Common myeloid progenitor, CD34-positive (primary cell): ENCODE results near the gene NLRP1.

Experiments
- CTCF ChIA-PET: fragments of 350-600 bp; sonication (Branson Sonifier 250); formaldehyde crosslinking; loops from one replicate; lab custom pipeline; 2021; ENCODE audit warnings: antibody characterized with exemption; lab: Charles Lee
- POLR2A ChIA-PET: fragments of 350-600 bp; sonication (Branson Sonifier 250); formaldehyde crosslinking; loops from one replicate; lab custom pipeline; 2021; ENCODE audit warnings: antibody characterized with exemption; lab: Charles Lee
- DNase-seq, 3 donors: peaks; one replicate each; pipeline versions ENCODE4 v3.0.0 to v3.0.0-alpha.2; 2013
- H3K27ac ChIP-seq, 2 experiments: 1 replicate in 1 of 2; 2 replicates in 1 of 2; pipeline ENCODE4 v1.7.0; 2013; ENCODE audit warnings: inconsistent platforms in 2 of 2, low read length in 2 of 2, mild to moderate bottlenecking in 2 of 2, low read depth in 1 of 2, moderate library complexity in 1 of 2; ENCODE audit not compliant: severe bottlenecking in 2 of 2, insufficient read depth in 1 of 2, poor library complexity in 1 of 2
- H3K27me3 ChIP-seq, 5 experiments: replicated peaks in 2 of 5; 1 replicate in 3 of 5; 2 replicates in 2 of 5; pipeline versions ENCODE4 v1.6.1 to v1.7.0; 2013; ENCODE audit warnings: low read length in 4 of 5, mild to moderate bottlenecking in 2 of 5, moderate library complexity in 2 of 5, inconsistent platforms in 1 of 5; ENCODE audit not compliant: insufficient read depth in 5 of 5, control insufficient read depth in 4 of 5
- H3K36me3 ChIP-seq, 4 experiments: 1 replicate in 2 of 4; 2 replicates in 2 of 4; pipeline versions ENCODE4 v1.6.1 to v1.7.0; 2013; ENCODE audit warnings: low read length in 3 of 4, control low read depth in 1 of 4, mild to moderate bottlenecking in 1 of 4; ENCODE audit not compliant: control insufficient read depth in 4 of 4, insufficient read depth in 4 of 4
- H3K4me1 ChIP-seq, 4 experiments: 1 replicate in 3 of 4; 2 replicates in 1 of 4; pipeline versions ENCODE4 v1.6.1 to v1.7.1; 2013; ENCODE audit warnings: low read length in 3 of 4, mild to moderate bottlenecking in 3 of 4, control low read depth in 1 of 4, inconsistent platforms in 1 of 4, moderate library complexity in 1 of 4; ENCODE audit not compliant: control insufficient read depth in 4 of 4, insufficient read depth in 4 of 4; ENCODE audit errors: control extremely low read depth in 1 of 4
- H3K4me3 ChIP-seq, 7 experiments: 1 replicate in 4 of 7; 2 replicates in 3 of 7; pipeline versions ENCODE4 v1.5.1 to v1.7.0; 2013; ENCODE audit warnings: mild to moderate bottlenecking in 7 of 7, low read length in 6 of 7, moderate library complexity in 6 of 7, inconsistent platforms in 2 of 7, low read depth in 2 of 7, control low read depth in 1 of 7; ENCODE audit not compliant: insufficient read depth in 4 of 7, control insufficient read depth in 1 of 7; ENCODE audit errors: extremely low read depth in 1 of 7
- H3K9me3 ChIP-seq, 5 experiments: 1 replicate in 4 of 5; 2 replicates in 1 of 5; pipeline versions ENCODE4 v1.6.1 to v1.7.1; 2013; ENCODE audit warnings: low read length in 4 of 5, mild to moderate bottlenecking in 2 of 5, inconsistent platforms in 1 of 5, low read depth in 1 of 5, moderate library complexity in 1 of 5; ENCODE audit not compliant: control insufficient read depth in 4 of 5, insufficient read depth in 2 of 5; ENCODE audit errors: control extremely low read depth in 1 of 5
- WGBS: methylation state at CpG from one replicate; pipeline ENCODE4 v1.1.5; 2013; ENCODE audit not compliant: insufficient coverage; 5-methylcytosine and 5-hydroxymethylcytosine counted together

NLRP1 gene

DNA sequence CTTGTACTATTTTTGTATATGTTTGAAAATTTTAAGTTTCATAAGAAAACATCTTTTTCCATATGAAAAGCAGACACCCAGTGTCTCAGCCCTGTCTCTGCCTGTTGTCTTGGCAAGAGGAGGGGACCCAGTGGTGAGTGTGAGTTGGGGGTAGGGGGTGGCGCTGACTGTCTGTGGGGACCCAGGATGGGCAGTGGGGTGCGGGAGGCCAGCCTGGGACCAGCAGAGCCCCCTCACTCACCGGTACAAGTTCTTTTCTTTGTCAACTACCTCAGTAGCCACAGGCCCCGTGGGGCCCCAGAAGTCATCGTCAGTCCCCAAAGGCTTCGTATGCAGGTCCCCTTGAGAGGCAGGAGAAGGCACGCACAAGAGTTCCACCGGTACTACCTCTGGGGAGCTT, 51.7 kb downstream of the NLRP1 start:
- CTCF ChIA-PET: interaction anchor here (0.7 kb wide), 1 partner anchor 34 kb away, joined by 3 read pairs; no protein-coding TSS in a partner anchor
- Histone ChIP-seq H3K4me3 (no peak overlapping the region), H3K36me3 (peaks cover 2 to 60% (median 14%) of the 10 kb centered on the region in 4 experiments), H3K27ac (no peak overlapping the region), H3K9me3 (no peaks in the 10 kb centered on the region), H3K27me3 (no peaks in the 10 kb centered on the region), H3K4me1 (peaks cover 0 to 5% (median 3%) of the 10 kb centered on the region in 4 experiments)
- DNase-seq: no peak
- POLR2A ChIA-PET: no interaction called here
- 93% methylated on average over 6 of the region's 8 CpGs for WGBS

DNA sequence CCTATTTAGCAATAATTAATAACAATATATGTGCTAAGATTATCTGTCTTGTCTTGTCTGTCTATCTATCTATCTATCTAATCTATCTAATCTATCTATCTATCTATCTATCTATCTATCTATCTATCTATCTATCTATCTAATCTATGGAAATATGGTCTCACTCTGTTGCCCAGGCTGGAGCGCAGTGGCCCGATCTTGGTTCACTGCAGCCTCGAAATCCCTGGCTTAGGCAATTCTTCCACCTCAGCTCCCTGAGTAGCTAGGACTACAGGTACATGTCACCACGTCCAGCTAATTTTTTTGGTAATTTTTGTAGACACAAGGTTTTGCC, 53.3 kb downstream of the NLRP1 start:
- H3K36me3 ChIP-seq: peaks cover 2 to 49% (median 13%) of the 10 kb centered on the region in 4 experiments
- H3K27ac ChIP-seq: no peak overlapping the region
- no peak for DNase-seq
- H3K27me3 ChIP-seq: no peaks in the 10 kb centered on the region
- H3K4me3 ChIP-seq: no peak overlapping the region
- POLR2A ChIA-PET: no interaction called here
- peaks cover 0 to 20% (median 17%) of the 10 kb centered on the region in 4 experiments for H3K4me1 ChIP-seq
- CTCF ChIA-PET: interaction anchor here (0.9 to 1.2 kb wide), 2 partner anchors 8 to 29 kb away, joined by 3 read pairs; no protein-coding TSS in a partner anchor
- WGBS: 100% methylated on average over 4 of the region's 4 CpGs
- no peaks in the 10 kb centered on the region for H3K9me3 ChIP-seq

- peaks cover 2 to 47% (median 12%) of the 10 kb centered on the region in 4 experiments for H3K36me3 ChIP-seq
Observed at GRCh38 chr17:5530265-5531084, 53.8 kb downstream of the NLRP1 start.

DNA sequence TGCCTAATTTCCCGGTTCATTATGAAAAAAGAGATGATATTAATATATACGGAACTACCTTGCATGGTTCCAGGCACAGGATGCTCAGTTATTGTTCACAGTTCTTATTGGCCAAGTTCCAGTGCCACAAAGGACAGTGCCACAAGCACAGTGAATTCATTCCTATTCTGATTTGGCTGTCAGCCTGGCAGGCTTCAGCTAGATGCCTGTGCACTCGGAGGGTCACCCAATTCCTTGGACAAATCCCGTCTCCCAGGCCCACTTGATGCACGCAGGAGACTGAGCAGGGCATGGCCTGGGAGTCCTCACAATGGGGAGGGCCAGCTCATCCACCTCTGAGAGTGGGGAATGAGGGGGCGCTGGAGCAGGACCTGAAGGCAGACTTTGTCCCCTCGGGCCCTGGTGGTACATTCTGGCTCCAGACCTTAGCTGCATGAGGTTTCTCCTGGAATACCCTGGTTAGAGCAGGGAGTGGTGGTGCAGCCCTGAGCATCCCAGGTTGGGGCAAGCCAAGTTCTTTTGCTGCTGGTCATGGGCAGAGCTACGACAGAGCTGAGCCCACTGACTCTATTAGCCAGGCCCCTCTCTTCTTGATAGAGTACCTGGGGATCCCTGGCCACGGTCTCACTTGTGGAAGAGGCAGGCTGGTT, 56.6 kb downstream of the NLRP1 start:
- WGBS: 98% methylated on average over 6 of the region's 9 CpGs
- no peak for DNase-seq
- peaks cover 0 to 20% (median 17%) of the 10 kb centered on the region in 4 experiments for H3K4me1 ChIP-seq
- POLR2A ChIA-PET: interaction anchor here (0.9 to 1.4 kb wide), 3 partner anchors 11 to 28 kb away, joined by 3 to 4 read pairs (median 3); no protein-coding TSS in a partner anchor
- CTCF ChIA-PET: interaction anchor here (1.1 to 1.6 kb wide), 2 partner anchors 31 to 47 kb away, joined by 3 to 5 read pairs; no protein-coding TSS in a partner anchor
- no peaks in the 10 kb centered on the region for H3K27me3 ChIP-seq
- H3K36me3 ChIP-seq: peaks cover 4 to 47% (median 11%) of the 10 kb centered on the region in 4 experiments
- H3K27ac ChIP-seq: peak overlapping the region in 1 of 2 experiments; percentile 63
- H3K4me3 ChIP-seq: no peak overlapping the region
- H3K9me3 ChIP-seq: no peaks in the 10 kb centered on the region

More at GRCh38 chr17:5530265-5531084, 53.8 kb downstream of the NLRP1 start:
- Histone ChIP-seq H3K4me1 (peaks cover 0 to 20% (median 17%) of the 10 kb centered on the region in 4 experiments), H3K27me3 (no peaks in the 10 kb centered on the region), H3K4me3 (no peak overlapping the region), H3K9me3 (no peaks in the 10 kb centered on the region), H3K27ac (no peak overlapping the region)
- DNase-seq: no peak
- ChIA-PET CTCF (interaction anchor here (0.9 to 1.2 kb wide), 2 partner anchors 9 to 29 kb away, joined by 3 read pairs; no protein-coding TSS in a partner anchor), POLR2A (interaction anchor here (0.6 kb wide), 1 partner anchor 112 kb away, joined by 7 read pairs; no protein-coding TSS in a partner anchor)
- WGBS: 95% methylated on average over 8 of the region's 12 CpGs

DNA sequence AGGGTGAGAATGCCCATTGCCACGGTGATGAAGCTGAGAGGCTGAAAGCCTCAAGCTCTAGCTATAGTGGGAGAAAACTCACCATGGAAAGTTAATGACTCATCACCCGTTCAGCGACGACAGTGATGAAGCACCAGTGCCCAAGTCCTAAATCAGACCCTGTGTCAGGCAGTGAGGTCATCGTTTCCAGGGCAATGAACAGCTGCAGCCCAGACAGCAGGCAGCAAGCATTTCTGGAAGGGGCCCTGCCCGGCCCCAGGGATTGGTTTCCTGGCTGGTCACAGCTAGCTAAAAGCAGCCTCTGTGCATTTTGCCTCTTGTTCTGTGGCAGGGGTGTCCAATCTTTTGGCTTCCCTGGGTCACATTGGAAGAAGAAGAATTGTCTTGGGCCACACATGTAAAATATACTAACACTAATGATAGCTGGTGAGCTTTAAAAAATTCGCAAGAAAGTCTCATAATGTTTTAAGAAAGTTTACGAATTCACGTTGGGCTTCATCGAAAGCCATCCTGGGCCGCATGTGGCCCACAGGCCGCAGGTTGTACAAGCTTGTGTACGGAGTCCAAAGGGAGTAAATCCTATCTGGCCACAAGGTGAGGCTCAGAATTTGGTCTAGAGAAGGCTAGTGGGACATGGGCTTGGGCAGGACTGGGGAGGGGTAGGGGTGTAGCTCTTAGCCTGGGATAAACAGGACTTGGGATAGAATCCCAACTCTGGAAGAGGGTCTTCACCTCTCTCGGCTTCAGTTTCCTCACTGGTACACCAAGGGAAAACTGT, 57.3 kb downstream of the NLRP1 start:
- CTCF ChIA-PET: interaction anchor here (1.0 to 1.6 kb wide), 4 partner anchors 9 to 47 kb away, joined by 3 to 5 read pairs (median 4); no protein-coding TSS in a partner anchor
- peaks cover 0 to 20% (median 17%) of the 10 kb centered on the region in 4 experiments for H3K4me1 ChIP-seq
- H3K4me3 ChIP-seq: peak overlapping the region in 1 of 7 experiments; percentile 2
- H3K27me3 ChIP-seq: no peaks in the 10 kb centered on the region
- H3K9me3 ChIP-seq: no peaks in the 10 kb centered on the region
- H3K36me3 ChIP-seq: peaks cover 5 to 42% (median 13%) of the 10 kb centered on the region in 4 experiments
- DNase-seq: peak; percentile 87 to 95 (median 95)
- POLR2A ChIA-PET: interaction anchor here (0.7 to 1.4 kb wide), 4 partner anchors 12 to 41 kb away, joined by 3 to 6 read pairs (median 4); partner anchors contain the start of genes DERL2 and MIS12
- 58% methylated on average over 14 of the region's 14 CpGs for WGBS
- peak overlapping the region in 1 of 2 experiments; percentile 63 for H3K27ac ChIP-seq

DNA sequence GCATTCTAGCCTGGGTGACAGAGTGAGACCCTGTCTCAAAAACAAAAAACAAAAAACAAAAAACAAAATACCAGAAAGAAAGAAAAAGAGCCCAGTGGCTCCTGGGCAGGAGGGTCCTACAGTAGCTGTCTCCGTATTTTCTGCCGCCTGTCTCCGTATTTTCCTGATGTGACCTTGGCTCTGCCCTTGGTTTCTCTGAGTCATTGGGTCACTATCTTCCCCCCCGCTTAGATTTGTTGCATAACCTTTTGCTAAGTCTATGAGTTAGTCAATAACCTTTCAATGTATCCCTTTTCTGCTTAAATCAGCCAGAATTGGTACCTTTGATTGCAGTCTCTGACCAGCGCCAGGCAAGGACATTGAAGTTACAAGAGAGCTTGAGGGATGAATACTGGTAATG, 61.1 kb downstream of the NLRP1 start:
- 89% methylated on average over 5 of the region's 5 CpGs for WGBS
- no peak overlapping the region for H3K4me3 ChIP-seq
- no peak overlapping the region for H3K27ac ChIP-seq
- no peak for DNase-seq
- H3K9me3 ChIP-seq: no peaks in the 10 kb centered on the region
- peaks cover 3 to 26% (median 5%) of the 10 kb centered on the region in 4 experiments for H3K36me3 ChIP-seq
- ChIA-PET POLR2A (interaction anchor here (0.7 to 1.2 kb wide), 2 partner anchors 37 to 1036 kb away, joined by 3 read pairs; partner anchors contain the start of genes DERL2 and MIS12), CTCF (no interaction called here)
- peaks cover 0 to 20% (median 17%) of the 10 kb centered on the region in 4 experiments for H3K4me1 ChIP-seq
- no peaks in the 10 kb centered on the region for H3K27me3 ChIP-seq
